ENCODE measurements around the gene PRDM8. TPM values are rescaled to one million over a fixed set of nuclear protein-coding genes. Genes with fewer than 3 reads are reported as not detected.

PRDM8 gene
- total RNA-seq, 4 donors from 2014 or later: 4.5 to 13.1 (median 12.6) TPM

GRCh38 chr4:80207664-80208063 is 10.4 kb downstream of the PRDM8 start:
- Histone ChIP-seq H3K27me3 (no peaks in the 10 kb centered on the region), H3K9me3 (no peaks in the 10 kb centered on the region), H3K4me3 (no peak overlapping the region), H3K27ac (no peak overlapping the region), H3K36me3 (no peaks in the 10 kb centered on the region), H3K4me1 (no peaks in the 10 kb centered on the region)
- intact Hi-C loops (cut with DNase I; ENCODE audit: low total_unique reads): no loop called here
- DNase-seq: no peak
- no peak for TF ChIP-seq CTCF (IDR thresholded peaks at IDR 0.05)
- TF ChIP-seq POLR2A (IDR thresholded peaks at IDR 0.05): no peak

GRCh38 chr4:80208610-80209339 is 11.5 kb downstream of the PRDM8 start:
- Histone ChIP-seq H3K36me3 (no peaks in the 10 kb centered on the region), H3K4me1 (no peaks in the 10 kb centered on the region), H3K9me3 (no peaks in the 10 kb centered on the region), H3K27ac (no peak overlapping the region), H3K4me3 (no peak overlapping the region), H3K27me3 (no peaks in the 10 kb centered on the region)
- intact Hi-C loops (cut with DNase I; ENCODE audit: low total_unique reads): no loop called here
- no peak for TF ChIP-seq POLR2A (IDR thresholded peaks at IDR 0.05)
- DNase-seq: no peak

GRCh38 chr4:80209340-80209701 is 12.0 kb downstream of the PRDM8 start:
- no peaks in the 10 kb centered on the region for H3K27me3 ChIP-seq
- no peaks in the 10 kb centered on the region for H3K4me1 ChIP-seq
- no peak overlapping the region for H3K27ac ChIP-seq
- TF ChIP-seq POLR2A (IDR thresholded peaks at IDR 0.05) (no peak), CTCF (IDR thresholded peaks at IDR 0.05) (no peak)
- H3K36me3 ChIP-seq: no peaks in the 10 kb centered on the region
- no peak overlapping the region for H3K4me3 ChIP-seq
- DNase-seq: no peak
- no peaks in the 10 kb centered on the region for H3K9me3 ChIP-seq
- intact Hi-C loops (cut with DNase I; ENCODE audit: low total_unique reads): no loop called here

DNA sequence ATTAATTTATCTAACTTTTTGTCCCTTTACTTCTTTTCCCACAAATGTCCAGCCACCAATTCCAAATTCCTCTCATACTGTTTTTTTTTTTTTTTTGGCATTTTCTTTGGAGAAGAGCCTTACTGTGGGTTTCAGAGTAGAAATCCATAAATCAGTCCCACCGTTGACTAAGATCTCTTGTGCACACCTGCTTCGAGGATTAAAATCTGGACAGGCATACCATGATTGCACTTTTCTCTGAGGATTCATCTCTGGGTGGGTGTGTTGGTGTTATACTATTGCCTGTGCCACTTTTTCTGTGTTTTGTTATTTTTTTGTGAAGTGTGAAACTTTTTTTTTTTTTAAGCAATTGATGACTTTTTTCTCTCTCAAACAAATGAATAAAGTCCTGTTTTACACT is 13.2 kb downstream of the PRDM8 start:
- no peak overlapping the region for H3K4me3 ChIP-seq
- H3K36me3 ChIP-seq: no peaks in the 10 kb centered on the region
- no peak for DNase-seq
- TF ChIP-seq CTCF (IDR thresholded peaks at IDR 0.05) (no peak), POLR2A (IDR thresholded peaks at IDR 0.05) (no peak)
- no peaks in the 10 kb centered on the region for H3K27me3 ChIP-seq
- H3K9me3 ChIP-seq: no peaks in the 10 kb centered on the region
- intact Hi-C loops (cut with DNase I; ENCODE audit: low total_unique reads): no loop called here
- no peaks in the 10 kb centered on the region for H3K4me1 ChIP-seq
- H3K27ac ChIP-seq: no peak overlapping the region

GRCh38 chr4:80213117-80213815 is 16.0 kb downstream of the PRDM8 start:
- no peak for DNase-seq
- Histone ChIP-seq H3K27ac (no peak overlapping the region), H3K4me1 (no peaks in the 10 kb centered on the region), H3K4me3 (no peak overlapping the region), H3K36me3 (no peaks in the 10 kb centered on the region), H3K9me3 (no peaks in the 10 kb centered on the region), H3K27me3 (peaks cover 0 to 4% of the 10 kb centered on the region in 2 donors)
- intact Hi-C loops (cut with DNase I; ENCODE audit: low total_unique reads): no loop called here
- no peak for TF ChIP-seq CTCF (IDR thresholded peaks at IDR 0.05)
- no peak for TF ChIP-seq POLR2A (IDR thresholded peaks at IDR 0.05)

Data from uterus (tissue), 4 donors.